Measurements from ENCODE around the gene IARS1. TPM values are rescaled to one million over a fixed set of nuclear protein-coding genes. Genes with fewer than 3 reads are reported as not detected.

The IARS1 gene
- total and polyA plus RNA-seq, 10 of the 15 experiments (the other 5 are each of a cell fraction or from before 2014, with no cell fraction given): 71.0 to 227 (median 153) TPM

- TF ChIP-seq ZNF687 (IDR thresholded peaks at IDR 0.05): 0 out of 2 replicates have a peak, but pooled peaks have one; percentile 51
- TF ChIP-seq CBX5 (IDR thresholded peaks at IDR 0.05; ENCODE audit: low read depth): no peak
- TF ChIP-seq YY1 (IDR thresholded peaks at IDR 0.05; ENCODE audit: low read depth, low read length): no peak; the same call in none of the 2 replicates
- no peak for TF ChIP-seq ATF2 (IDR thresholded peaks at IDR 0.05; ENCODE audit: low read length)
- no peak for TF ChIP-seq HSF1 (IDR thresholded peaks at IDR 0.05; ENCODE audit: low read depth, low read length)
- no peak for TF ChIP-seq MTA3 (IDR thresholded peaks at IDR 0.05; ENCODE audit: borderline replicate concordance, low read length)
- TF ChIP-seq NR2C2 (IDR thresholded peaks at IDR 0.05; ENCODE audit: borderline replicate concordance, control insufficient read depth, insufficient read length, low read depth): no peak
- peak; percentile 95 for TF ChIP-seq MXI1 (IDR thresholded peaks at IDR 0.05; ENCODE audit: low read depth, low read length)
- no peak for TF ChIP-seq IRF5 (IDR thresholded peaks at IDR 0.05; ENCODE audit: borderline replicate concordance)
- TF ChIP-seq EGR1 (IDR thresholded peaks at IDR 0.05; ENCODE audit: borderline replicate concordance in 1 of 2, low read depth in 2 of 2, low read length in 2 of 2): peak in 1 of 2 experiments; percentile 36; a peak in 2 of 3 replicates
- peak; percentile 65; the same call in 1 of the 2 replicates for TF ChIP-seq SMAD5 (IDR thresholded peaks at IDR 0.05; ENCODE audit: low read depth)
- TF ChIP-seq PAX5 (IDR thresholded peaks at IDR 0.05; ENCODE audit: borderline replicate concordance, low read depth, low read length): peak; percentile 62; the same call in 1 of the 2 replicates
- TF ChIP-seq MYC (IDR thresholded peaks at IDR 0.05; ENCODE audit: insufficient read depth, insufficient read length, insufficient replicate concordance, low read length, severe bottlenecking): peak; percentile 94
- no peak for TF ChIP-seq RAD21 (IDR thresholded peaks at IDR 0.05; ENCODE audit: insufficient read depth, low read depth, low read length)
- peak; percentile 90 for TF ChIP-seq POLR2AphosphoS2 (IDR thresholded peaks at IDR 0.05; ENCODE audit: low read depth, low read length)
- TF ChIP-seq ZBTB4 (CRISPR knock-in tag; IDR thresholded peaks at IDR 0.05): no peak
These were observed 31.9 kb upstream of the IARS1 start, which contains the start of the genes CENPP and NOL8 (continued) for GRCh38 chr9:92325269-92325990.
